Cardiac muscle cell (in vitro differentiated cells and primary cell): ENCODE data around the gene PSD2. TPM values are rescaled to one million over a fixed set of nuclear protein-coding genes. Genes with fewer than 3 reads are reported as not detected.

Experiments
- DNase-seq, 2 donors: peaks; one replicate each; pipeline versions ENCODE4 v3.0.0 to v3.0.0-alpha.2; 2010 to 2017; ENCODE audit warnings: low read depth in 1 of 2, low spot score in 1 of 2
- H3K27ac ChIP-seq: fragments of 200-600 bp; sonication (generic); 2 replicates; pipeline ENCODE4 v1.5.1; 2016
- H3K27me3 ChIP-seq: fragments of 200-600 bp; sonication (generic); 2 replicates; pipeline ENCODE4 v1.6.0; 2016; ENCODE audit warnings: control low read depth
- H3K36me3 ChIP-seq: fragments of 200-600 bp; sonication (generic); 2 replicates; pipeline ENCODE4 v1.5.1; 2016; ENCODE audit warnings: control low read depth
- H3K4me1 ChIP-seq: fragments of 200-600 bp; sonication (generic); 2 replicates; pipeline ENCODE4 v1.8.1; 2017; ENCODE audit warnings: low read depth, mild to moderate bottlenecking, mixed run types
- H3K4me3 ChIP-seq: fragments of 200-600 bp; sonication (generic); 2 replicates; pipeline ENCODE4 v1.5.1; 2016; ENCODE audit warnings: mild to moderate bottlenecking
- H3K9me3 ChIP-seq: fragments of 200-600 bp; sonication (generic); 2 replicates; pipeline ENCODE4 v1.5.1; 2017; ENCODE audit warnings: low read depth, mild to moderate bottlenecking, control low read depth
- polyA plus RNA-seq: library from polyadenylated mRNA; unstranded; fragments of >200 nt; fragmentation: Nextera tagmentation; extraction: Ambion mirVana; gene quantifications from 2 replicates; pipeline ENCODE4 v1.2.1, GENCODE V29; 2016
- total RNA-seq: library from RNA; depleted of rRNA; stranded (reverse); fragments of >200 nt; gene quantifications from 2 replicates; pipeline ENCODE4 v1.2.3, GENCODE V29; 2016
- TF ChIP-seq, protein P1 (sequence below): IDR thresholded peaks from 2 replicates; pipeline ENCODE4 v1.5.1; 2012; ENCODE audit warnings: low read depth, mild to moderate bottlenecking, low read length

Gene PSD2
- total and polyA plus RNA-seq, 2 experiments from 2014 or later = 0.04 to 0.48 TPM

DNA sequence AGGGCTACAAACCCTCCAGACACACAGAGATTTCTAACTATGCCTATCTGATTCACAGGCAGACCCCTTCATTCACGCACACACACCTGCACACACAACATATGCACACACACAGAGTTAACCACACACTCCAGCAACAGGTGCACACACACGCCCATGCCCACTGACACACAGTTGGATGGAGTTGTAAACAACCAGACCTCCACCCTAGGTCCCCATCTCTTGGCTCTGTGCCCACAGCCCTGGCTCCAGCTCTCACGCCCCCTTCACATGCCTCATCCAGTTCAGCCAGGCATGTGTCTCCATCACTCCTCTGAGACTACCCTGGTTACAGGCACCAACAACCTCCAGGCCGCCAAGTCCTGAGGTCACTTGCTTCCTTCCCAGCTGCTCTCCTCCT, 61.1 kb downstream of the PSD2 start:
- Histone ChIP-seq H3K4me3 (no peak overlapping the region), H3K4me1 (no peaks in the 10 kb centered on the region), H3K36me3 (peaks cover 8% of the 10 kb centered on the region), H3K27me3 (no peaks in the 10 kb centered on the region), H3K9me3 (no peaks in the 10 kb centered on the region), H3K27ac (no peak overlapping the region)
- no peak for DNase-seq
- TF ChIP-seq, protein P1, sequence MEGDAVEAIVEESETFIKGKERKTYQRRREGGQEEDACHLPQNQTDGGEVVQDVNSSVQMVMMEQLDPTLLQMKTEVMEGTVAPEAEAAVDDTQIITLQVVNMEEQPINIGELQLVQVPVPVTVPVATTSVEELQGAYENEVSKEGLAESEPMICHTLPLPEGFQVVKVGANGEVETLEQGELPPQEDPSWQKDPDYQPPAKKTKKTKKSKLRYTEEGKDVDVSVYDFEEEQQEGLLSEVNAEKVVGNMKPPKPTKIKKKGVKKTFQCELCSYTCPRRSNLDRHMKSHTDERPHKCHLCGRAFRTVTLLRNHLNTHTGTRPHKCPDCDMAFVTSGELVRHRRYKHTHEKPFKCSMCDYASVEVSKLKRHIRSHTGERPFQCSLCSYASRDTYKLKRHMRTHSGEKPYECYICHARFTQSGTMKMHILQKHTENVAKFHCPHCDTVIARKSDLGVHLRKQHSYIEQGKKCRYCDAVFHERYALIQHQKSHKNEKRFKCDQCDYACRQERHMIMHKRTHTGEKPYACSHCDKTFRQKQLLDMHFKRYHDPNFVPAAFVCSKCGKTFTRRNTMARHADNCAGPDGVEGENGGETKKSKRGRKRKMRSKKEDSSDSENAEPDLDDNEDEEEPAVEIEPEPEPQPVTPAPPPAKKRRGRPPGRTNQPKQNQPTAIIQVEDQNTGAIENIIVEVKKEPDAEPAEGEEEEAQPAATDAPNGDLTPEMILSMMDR = no peak

DNA sequence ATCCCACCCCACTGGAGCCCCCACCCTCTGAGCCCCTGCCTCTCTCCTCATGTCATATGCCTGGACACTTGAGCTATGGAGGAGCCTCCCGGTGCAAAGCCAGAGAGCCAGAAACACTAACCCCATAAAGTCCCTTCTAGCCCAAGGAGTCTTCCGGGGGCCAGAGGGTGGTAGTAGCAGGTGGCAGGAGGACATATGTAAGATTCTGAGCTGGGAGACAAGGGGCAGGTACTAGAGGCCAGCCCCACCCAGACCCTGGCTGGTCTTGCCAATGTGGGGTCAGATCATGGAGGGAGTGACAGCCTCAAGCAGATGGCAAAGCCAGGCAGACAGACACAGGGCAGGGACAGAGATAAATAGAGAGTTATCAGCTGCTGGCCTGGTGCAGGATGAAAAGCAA, 63.4 kb downstream of the PSD2 start:
- H3K27ac ChIP-seq = no peak overlapping the region
- TF ChIP-seq, protein P1 = no peak
- no peaks in the 10 kb centered on the region for H3K9me3 ChIP-seq
- H3K4me3 ChIP-seq = no peak overlapping the region
- H3K4me1 ChIP-seq = no peaks in the 10 kb centered on the region
- DNase-seq = no peak
- no peaks in the 10 kb centered on the region for H3K27me3 ChIP-seq
- no peaks in the 10 kb centered on the region for H3K36me3 ChIP-seq

DNA sequence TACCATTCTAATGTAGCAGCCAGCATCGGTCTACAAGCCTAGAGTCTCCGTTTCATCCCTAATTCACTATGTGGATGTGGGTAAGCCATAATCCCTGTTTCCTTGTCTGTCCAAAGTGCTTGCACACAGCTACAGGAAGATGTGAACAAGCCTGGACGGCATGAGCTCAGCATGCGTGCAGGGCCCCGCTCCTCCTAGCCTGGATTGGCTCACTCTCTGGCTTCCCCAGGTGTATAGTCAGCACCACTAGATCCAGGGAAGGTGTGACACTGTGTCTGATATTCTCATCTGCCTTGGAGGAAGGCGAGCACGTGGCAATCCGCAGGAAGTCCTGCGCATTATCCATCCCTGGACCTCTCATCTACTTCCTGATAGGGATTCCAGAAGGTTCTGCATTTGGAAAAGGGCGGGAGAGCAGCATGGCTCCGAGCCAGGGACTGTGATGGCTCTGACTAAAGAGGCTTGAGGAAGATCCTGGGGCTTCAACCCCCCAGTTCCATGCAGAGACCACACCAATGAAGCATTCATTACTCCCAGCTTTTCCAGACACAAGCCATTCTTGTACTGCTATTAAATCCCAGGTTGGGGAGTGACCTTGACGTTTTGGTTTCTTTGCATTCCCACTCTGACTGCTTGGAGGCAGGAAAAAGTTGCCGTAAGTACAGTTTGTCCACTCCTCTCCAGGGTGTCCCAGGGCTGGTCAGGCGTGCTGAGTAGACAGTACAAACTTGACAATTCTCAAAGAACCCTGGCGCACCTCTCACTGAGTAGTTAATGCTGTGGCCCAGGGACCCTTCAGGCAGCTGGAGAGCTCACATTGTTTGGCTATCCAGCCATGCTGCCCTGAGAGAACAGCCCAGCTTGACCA, 65.6 kb downstream of the PSD2 start:
- TF ChIP-seq, protein P1 = no peak
- no peaks in the 10 kb centered on the region for H3K4me1 ChIP-seq
- H3K4me3 ChIP-seq = no peak overlapping the region
- no peaks in the 10 kb centered on the region for H3K36me3 ChIP-seq
- H3K27me3 ChIP-seq = no peaks in the 10 kb centered on the region
- DNase-seq = no peak
- H3K27ac ChIP-seq = no peak overlapping the region
- no peaks in the 10 kb centered on the region for H3K9me3 ChIP-seq

DNA sequence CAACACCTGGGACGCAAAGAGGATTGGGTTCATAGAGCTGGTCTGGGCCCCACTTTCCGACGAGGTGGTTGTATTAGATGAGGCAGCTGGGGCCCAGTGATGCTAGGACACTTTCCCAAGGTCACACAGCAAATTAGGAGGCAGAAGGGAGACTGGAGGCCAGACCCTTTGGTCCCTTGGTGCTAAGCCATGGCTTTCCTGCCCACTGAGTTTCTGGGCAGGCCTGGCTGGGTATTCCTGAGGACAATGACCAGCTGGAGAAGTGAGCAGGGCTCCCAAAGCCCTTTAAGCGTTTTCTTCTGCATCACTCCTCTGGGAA, 66.2 kb downstream of the PSD2 start:
- no peak for DNase-seq
- H3K4me1 ChIP-seq = no peaks in the 10 kb centered on the region
- no peak overlapping the region for H3K4me3 ChIP-seq
- H3K27ac ChIP-seq = no peak overlapping the region
- TF ChIP-seq, protein P1 = no peak
- H3K27me3 ChIP-seq = no peaks in the 10 kb centered on the region
- no peaks in the 10 kb centered on the region for H3K9me3 ChIP-seq
- H3K36me3 ChIP-seq = no peaks in the 10 kb centered on the region

DNA sequence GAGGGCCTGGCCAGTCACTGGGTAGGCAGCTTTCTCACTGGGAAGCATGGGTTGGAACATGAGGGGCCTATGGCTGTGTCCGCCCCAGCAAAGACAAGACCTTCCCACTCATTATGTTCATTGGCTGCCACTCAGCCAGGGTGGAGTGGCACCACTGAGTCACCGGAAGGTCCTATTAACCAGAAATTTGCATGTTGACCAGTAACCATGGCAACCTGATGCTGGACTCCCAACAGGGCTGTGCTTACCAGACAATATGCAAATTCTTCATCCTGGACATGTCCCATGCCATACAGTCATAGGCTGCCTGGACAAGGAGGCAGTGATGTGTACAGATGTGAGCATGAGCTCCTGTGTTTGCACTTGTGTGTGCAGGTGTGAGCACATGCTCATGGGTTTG, 66.7 kb downstream of the PSD2 start:
- TF ChIP-seq, protein P1 = no peak
- Histone ChIP-seq H3K27ac (no peak overlapping the region), H3K36me3 (no peaks in the 10 kb centered on the region), H3K9me3 (no peaks in the 10 kb centered on the region), H3K4me3 (no peak overlapping the region), H3K27me3 (no peaks in the 10 kb centered on the region), H3K4me1 (no peaks in the 10 kb centered on the region)
- DNase-seq = peak in 1 of 2 donors; percentile 24
